OCI-LY1 (cell line): ENCODE measurements around the gene ANKRD13C.

ENCODE experiments used
- EZH2 ChIP-seq: fragments of 200-600 bp; sonication (generic), shearing (Covaris generic); IDR thresholded peaks from 2 replicates; pipeline ENCODE4 v1.8.0; 2017; ENCODE audit warnings: borderline replicate concordance, mixed run types, mild to moderate bottlenecking, antibody characterized with exemption, low read length, moderate library complexity, mixed read lengths
- TF ChIP-seq, protein P1 (sequence below): fragments of 200-600 bp; sonication (generic), shearing (Covaris generic); IDR thresholded peaks from 2 replicates; pipeline ENCODE4 v1.5.1; 2017; ENCODE audit warnings: mild to moderate bottlenecking, antibody characterized with exemption, low read length, moderate library complexity, mixed read lengths

DNA sequence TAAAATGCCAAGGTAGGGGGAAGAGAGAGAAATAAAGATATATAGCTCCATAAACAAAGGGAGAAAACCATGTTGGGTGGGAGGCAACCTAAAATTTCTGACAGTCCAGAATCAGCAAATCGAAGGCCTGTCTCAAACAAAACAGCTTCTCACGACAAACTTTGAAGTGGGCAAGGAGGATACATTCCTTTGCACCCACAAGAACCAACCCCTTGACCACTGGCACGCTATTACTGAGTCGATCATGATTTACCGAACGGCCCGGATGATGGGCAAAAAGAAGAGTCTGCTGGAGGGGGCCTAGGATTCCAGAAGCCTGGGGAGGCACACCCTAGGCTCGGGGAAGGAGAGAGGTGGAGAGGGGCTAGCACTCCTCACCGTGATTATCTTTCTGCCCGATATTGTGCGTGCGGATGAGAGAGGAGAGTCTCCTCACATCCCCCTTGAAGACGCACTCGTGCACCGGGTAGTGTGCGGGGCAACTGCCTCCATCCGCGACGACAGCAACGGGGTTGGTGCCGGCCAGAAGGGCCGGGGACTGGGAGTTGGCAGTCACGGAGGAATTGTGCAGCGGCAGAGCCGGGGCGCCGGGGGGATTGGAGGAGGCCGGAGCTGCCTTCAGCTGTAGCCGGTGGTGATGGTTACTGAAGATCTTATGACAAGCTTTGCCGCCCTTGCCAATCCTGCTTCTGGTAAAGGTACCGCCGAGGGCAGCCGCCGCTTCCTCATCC is 756 bp downstream of the ANKRD13C start:
- TF ChIP-seq, protein P1, sequence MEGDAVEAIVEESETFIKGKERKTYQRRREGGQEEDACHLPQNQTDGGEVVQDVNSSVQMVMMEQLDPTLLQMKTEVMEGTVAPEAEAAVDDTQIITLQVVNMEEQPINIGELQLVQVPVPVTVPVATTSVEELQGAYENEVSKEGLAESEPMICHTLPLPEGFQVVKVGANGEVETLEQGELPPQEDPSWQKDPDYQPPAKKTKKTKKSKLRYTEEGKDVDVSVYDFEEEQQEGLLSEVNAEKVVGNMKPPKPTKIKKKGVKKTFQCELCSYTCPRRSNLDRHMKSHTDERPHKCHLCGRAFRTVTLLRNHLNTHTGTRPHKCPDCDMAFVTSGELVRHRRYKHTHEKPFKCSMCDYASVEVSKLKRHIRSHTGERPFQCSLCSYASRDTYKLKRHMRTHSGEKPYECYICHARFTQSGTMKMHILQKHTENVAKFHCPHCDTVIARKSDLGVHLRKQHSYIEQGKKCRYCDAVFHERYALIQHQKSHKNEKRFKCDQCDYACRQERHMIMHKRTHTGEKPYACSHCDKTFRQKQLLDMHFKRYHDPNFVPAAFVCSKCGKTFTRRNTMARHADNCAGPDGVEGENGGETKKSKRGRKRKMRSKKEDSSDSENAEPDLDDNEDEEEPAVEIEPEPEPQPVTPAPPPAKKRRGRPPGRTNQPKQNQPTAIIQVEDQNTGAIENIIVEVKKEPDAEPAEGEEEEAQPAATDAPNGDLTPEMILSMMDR = no peak
- TF ChIP-seq EZH2 = no peak
